Cardiac fibroblast (primary cell): ENCODE measurements around the gene HACD2.

Source experiments
- DNase-seq, 2 donors: peaks; one replicate each; pipeline versions ENCODE4 v3.0.0 to v3.0.0-alpha.2; 2010; ENCODE audit warnings: low read depth in 2 of 2
- H3K4me3 ChIP-seq, 2 donors: replicated peaks in 1 of 2; 1 replicate in 1 of 2; 2 replicates in 1 of 2; pipeline ENCODE4 v1.5.1; 2011; ENCODE audit warnings: low read depth in 2 of 2, low read length in 2 of 2, mild to moderate bottlenecking in 2 of 2, moderate library complexity in 1 of 2
- TF ChIP-seq, protein P1 (sequence below): IDR thresholded peaks from one replicate; pipeline ENCODE4 v1.5.1; 2011; ENCODE audit warnings: low read depth, mild to moderate bottlenecking, low read length, inconsistent platforms

The HACD2 gene, protein sequence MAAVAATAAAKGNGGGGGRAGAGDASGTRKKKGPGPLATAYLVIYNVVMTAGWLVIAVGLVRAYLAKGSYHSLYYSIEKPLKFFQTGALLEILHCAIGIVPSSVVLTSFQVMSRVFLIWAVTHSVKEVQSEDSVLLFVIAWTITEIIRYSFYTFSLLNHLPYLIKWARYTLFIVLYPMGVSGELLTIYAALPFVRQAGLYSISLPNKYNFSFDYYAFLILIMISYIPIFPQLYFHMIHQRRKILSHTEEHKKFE

DNA sequence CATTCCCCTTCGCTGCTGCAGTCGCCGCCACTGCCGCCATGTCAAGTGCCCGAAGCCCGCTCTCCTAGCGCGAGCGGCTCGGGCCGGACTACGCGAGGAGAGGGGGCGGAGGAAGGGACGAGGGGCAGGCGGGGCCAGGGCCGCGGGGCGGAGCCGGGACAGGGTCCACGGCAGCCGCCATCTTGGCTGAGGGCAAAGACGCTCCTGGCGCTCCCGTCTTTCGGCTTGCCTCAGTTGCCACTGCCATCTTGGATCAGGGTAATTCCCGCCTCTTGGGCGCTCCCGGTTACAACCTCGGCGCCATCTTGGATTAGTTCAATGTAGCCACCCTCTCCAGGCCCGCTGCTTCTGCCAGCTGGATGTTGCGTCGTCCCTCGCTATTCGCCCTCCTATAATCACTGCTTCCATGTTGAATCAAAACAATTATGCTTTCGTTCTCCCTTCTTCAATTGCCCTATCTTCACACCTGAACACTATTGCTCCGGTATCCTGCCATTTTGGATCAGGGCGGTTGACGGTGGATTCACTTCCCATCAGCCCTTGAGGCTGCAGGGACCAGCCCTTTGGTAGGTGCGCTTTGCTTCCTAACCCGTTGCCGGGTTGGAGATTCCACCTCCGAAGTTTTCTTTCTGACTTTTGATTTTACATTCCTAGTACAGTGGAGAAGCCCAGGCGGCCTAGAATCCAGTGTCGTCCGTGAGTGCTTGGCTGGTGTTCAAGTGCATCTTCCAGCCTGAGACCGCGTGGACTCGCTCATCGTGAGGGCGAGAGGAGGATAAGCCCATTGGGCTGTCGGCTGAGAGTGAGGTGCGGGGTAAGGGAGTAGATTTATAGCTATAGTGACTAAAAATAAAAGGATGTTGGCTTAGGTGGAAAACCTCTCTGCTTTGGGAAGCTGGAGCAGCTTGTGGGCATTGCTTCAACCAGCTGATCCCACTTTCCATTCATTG lies at the start of gene HACD2:
TSS of gene HACD2 (minus strand) at position 66 of the 950 bp plus-strand sequence. CDS start at position 40, 26 bp downstream.
- peak; percentile 98 for DNase-seq
- H3K4me3 ChIP-seq: peak within 1 kb of the TSS; percentile 61 to 87
- TF ChIP-seq, protein P1, sequence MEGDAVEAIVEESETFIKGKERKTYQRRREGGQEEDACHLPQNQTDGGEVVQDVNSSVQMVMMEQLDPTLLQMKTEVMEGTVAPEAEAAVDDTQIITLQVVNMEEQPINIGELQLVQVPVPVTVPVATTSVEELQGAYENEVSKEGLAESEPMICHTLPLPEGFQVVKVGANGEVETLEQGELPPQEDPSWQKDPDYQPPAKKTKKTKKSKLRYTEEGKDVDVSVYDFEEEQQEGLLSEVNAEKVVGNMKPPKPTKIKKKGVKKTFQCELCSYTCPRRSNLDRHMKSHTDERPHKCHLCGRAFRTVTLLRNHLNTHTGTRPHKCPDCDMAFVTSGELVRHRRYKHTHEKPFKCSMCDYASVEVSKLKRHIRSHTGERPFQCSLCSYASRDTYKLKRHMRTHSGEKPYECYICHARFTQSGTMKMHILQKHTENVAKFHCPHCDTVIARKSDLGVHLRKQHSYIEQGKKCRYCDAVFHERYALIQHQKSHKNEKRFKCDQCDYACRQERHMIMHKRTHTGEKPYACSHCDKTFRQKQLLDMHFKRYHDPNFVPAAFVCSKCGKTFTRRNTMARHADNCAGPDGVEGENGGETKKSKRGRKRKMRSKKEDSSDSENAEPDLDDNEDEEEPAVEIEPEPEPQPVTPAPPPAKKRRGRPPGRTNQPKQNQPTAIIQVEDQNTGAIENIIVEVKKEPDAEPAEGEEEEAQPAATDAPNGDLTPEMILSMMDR: no peak

DNA sequence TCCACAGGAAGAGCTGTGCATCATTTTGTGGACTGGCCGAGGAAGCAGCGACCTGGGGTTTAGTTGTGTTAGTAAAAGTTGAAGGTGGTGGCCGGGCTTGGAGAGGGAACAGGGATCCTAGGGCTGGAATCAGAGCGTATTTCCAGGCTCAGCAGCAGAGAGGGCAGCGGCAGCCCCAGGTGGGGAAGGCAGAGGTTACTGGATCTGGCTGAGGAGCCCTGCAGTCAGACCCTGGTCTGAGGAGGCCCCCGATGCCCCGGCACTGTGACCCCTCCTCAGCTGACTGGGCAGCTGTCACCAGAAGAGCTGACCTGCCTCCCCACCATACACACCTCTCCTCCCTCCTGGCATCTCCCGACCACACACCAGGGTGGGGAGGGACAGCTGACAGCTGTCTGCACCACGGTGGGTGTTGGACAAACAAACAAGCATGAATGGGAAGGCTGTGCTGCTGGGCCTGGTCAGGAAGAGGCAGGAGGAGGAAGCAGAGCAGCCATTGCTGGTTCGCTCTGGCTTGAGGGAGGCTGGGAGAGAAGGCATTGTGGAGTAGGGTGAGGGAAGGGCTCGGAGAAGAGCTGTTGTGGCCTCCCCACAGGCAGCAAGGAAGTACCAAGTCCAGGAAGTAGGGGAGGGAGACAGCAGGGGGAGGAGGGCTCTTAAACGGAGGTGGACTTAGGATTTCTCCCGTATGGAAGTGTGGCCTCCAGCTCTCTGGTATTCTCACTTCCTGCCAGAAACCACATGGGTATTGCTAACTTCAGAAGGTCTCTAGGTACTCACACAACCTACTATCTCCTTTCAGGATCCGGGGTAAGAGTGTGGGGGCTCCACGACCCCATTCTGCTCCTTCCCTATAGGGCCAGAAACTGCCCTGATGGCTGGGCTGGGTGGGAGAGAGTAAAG lies 49.5 kb upstream of the HACD2 start:
- no peak for DNase-seq
- H3K4me3 ChIP-seq: no peak overlapping the region
- TF ChIP-seq, protein P1: no peak

DNA sequence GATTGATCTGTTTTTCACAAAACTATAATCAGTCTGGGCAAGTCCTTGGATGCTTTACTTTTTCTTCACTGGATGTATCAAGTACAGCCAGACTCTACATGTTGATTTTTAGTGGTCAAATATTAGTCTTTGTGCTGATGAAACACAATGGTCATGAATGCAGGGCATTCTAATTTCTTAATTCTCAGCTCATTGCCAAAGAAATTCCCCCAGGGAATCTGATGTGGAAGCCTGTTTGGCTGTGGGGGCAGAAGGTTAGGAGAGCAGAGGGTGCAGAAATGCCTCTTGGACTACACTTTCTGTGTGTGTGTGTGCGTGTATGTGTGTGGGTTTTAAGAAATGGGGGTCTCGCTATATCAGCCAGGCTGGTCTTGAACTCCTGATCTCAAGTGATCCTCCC lies 48.7 kb upstream of the HACD2 start:
- peak; percentile 65 to 79 for DNase-seq
- no peak overlapping the region for H3K4me3 ChIP-seq
- TF ChIP-seq, protein P1: no peak

DNA sequence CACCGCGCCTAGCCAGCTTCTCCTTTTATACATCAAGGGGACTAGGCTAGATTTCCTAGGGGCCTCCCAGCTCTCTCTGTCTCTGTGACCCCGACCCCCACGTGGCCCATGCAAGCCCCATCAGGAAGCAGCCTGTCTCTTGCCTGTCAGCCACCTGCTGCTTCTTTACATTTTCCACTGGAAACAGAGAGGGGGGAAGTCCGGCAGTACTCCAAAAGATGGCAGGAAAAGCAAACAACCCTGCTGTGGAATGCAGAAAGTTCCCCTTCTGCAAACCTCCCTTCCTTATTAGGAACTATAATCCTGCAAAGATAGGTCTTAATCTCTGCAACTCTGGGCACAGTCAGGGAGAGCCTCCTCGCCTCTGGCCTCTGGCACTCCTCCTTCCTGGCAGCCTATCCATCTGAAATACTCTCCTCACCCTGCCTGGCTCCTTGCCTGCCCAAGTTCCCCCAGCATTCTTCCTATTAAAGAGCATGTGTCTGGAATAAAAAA lies 47.4 kb upstream of the HACD2 start:
- H3K4me3 ChIP-seq: no peak overlapping the region
- TF ChIP-seq, protein P1: no peak
- peak in 1 of 2 donors; percentile 91 for DNase-seq

DNA sequence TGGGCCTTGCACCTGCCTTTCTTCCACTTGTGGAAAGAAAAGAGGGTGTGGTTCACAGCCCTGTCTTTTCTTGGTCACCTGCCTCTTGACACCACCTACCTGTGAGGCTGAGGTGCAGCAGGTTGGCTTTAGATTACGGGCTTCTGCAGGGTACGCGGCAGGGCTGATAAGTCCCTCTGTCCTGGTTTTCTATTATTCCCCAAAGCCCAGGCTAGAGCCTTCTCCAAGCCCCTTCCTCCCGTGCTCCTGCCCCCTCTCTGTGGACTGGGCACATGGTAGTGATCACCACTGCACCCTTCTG lies 44.8 kb upstream of the HACD2 start:
- TF ChIP-seq, protein P1: no peak
- no peak overlapping the region for H3K4me3 ChIP-seq
- DNase-seq: no peak

DNA sequence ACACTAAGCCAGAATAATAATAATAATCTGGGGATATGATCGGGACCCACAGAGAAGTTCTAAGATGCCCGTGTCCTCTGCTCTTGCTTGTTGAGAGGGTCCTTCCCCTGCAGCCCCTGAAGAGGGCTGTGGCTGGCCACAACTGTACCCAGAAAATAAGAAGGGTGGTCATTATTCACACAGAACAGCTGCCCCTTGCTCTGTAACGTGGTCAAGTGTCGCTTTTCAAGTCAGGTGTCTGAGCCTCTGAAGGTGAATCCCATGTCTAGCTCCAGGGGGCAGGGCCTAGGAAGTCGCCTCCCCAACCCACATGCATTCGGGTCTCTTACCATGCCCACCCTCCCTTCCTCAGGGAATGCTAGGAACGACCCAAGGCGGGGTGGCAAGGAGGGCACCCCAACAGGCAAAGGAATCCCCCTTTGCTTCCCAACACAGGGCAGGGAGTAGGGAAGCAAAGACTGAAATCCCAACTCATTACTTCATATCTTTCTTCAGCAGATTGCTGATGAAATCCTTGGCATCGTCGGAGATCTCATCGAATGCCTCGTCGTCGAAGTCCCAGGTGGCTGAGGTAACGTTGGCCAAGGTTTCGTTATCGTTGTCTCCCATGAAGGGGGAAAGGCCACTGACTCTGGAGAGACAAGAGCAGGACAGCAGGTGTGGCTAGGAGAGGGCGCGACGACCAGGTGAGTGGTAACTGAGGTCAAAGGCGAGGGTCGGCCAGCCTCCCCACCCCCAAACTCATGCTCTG lies 44.3 kb upstream of the HACD2 start:
- no peak for DNase-seq
- no peak overlapping the region for H3K4me3 ChIP-seq
- TF ChIP-seq, protein P1: no peak
